ENCODE measurements around the gene CISTR. TPM values are rescaled to one million over a fixed set of nuclear protein-coding genes. Genes with fewer than 3 reads are reported as not detected.

The CISTR gene
- total RNA-seq, 4 donors from 2014 or later: not detected

DNA sequence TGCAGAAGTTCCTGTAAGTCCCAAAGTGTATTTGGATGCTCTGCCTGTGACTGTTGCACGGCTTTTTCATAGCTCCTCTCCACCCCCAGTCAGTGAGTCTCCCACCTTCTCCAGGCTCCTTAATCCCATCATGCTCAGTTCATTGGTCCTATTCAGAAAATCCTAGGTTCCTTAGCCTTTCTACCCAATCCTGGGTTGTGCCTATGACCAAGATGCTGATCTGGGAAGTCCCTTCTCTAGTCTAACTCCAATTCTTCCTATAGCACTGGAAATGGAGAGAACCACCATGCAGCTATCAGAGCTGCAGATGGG is 7.7 kb downstream of the CISTR start:
- Histone ChIP-seq H3K4me3 (no peak overlapping the region), H3K36me3 (no peaks in the 10 kb centered on the region), H3K27ac (no peak overlapping the region), H3K4me1 (peaks cover 5 to 20% (median 11%) of the 10 kb centered on the region in 4 donors), H3K9me3 (no peaks in the 10 kb centered on the region), H3K27me3 (peaks cover 92% of the 10 kb centered on the region)
- no peak for DNase-seq
- no peak for TF ChIP-seq CTCF (IDR thresholded peaks at IDR 0.05)
- no peak for TF ChIP-seq POLR2A (IDR thresholded peaks at IDR 0.05)
- TF ChIP-seq EP300 (IDR thresholded peaks at IDR 0.05; ENCODE audit: low read depth): no peak
- TF ChIP-seq POLR2AphosphoS5 (IDR thresholded peaks at IDR 0.05): no peak
- intact Hi-C loops (cut with DNase I; ENCODE audit: low total_unique reads) (no loop called here), in situ Hi-C loops (cut with MboI; ENCODE audit: low pct_ligation_motif_present in 1 of 4, low pct_unique_long_range_greater_than_20kb in 1 of 4, low sequenced_read_pairs in 3 of 4) (loop anchor here in 2 of 4 donors (5.0 kb wide), 1 partner anchor 42 kb away; no protein-coding TSS in a partner anchor)
- 88% methylated on average over 1 of the region's 1 CpG; no CpG with 5 or more reads in 1 of the 2 donors for WGBS, 2 donors (ENCODE audit: low coverage in 1 of 2)

- in situ Hi-C loops (cut with MboI; ENCODE audit: low pct_ligation_motif_present in 1 of 4, low pct_unique_long_range_greater_than_20kb in 1 of 4, low sequenced_read_pairs in 3 of 4): loop anchor here in 2 of 4 donors (5.0 kb wide), 1 partner anchor 41 kb away; no protein-coding TSS in a partner anchor
- DNase-seq: peak; percentile 49
- Histone ChIP-seq H3K27ac (no peak overlapping the region), H3K27me3 (peaks cover 92% of the 10 kb centered on the region), H3K4me1 (peaks cover 5 to 26% (median 16%) of the 10 kb centered on the region in 4 donors), H3K36me3 (no peaks in the 10 kb centered on the region), H3K9me3 (no peaks in the 10 kb centered on the region), H3K4me3 (no peak overlapping the region)
- 8 to 21% methylated on average over 10 to 16 of the region's 16 CpGs for WGBS, 2 donors (ENCODE audit: low coverage in 1 of 2)
- intact Hi-C loops (cut with DNase I; ENCODE audit: low total_unique reads): no loop called here
- peak; percentile 88 to 97 (median 95) for TF ChIP-seq CTCF (IDR thresholded peaks at IDR 0.05)
- no peak for TF ChIP-seq POLR2A (IDR thresholded peaks at IDR 0.05)
Observed at GRCh38 chr12:53743266-53744129, 8.3 kb downstream of the CISTR start.

DNA sequence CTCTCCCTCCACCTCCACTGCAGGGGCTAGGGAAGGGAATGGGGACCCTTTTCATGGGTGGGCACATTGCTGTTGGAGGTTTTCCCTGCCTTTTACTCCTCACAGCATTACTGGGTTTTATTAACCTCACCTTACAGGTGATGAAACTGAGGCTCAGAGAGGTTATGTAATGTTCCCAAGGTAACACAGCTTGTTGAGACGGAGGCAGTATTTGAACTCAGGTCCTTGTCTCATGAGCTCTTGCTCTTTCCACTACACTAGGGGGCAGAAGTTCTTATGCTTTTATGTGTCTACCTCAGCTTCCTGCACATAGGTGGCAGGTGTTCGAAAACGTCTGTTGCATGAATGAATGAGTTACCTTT is 11.7 kb downstream of the CISTR start:
- 46 to 57% methylated on average over 3 of the region's 3 CpGs for WGBS, 2 donors (ENCODE audit: low coverage in 1 of 2)
- TF ChIP-seq EP300 (IDR thresholded peaks at IDR 0.05; ENCODE audit: low read depth) (no peak), POLR2AphosphoS5 (IDR thresholded peaks at IDR 0.05) (no peak), POLR2A (IDR thresholded peaks at IDR 0.05) (no peak), CTCF (IDR thresholded peaks at IDR 0.05) (no peak)
- in situ Hi-C loops (cut with MboI; ENCODE audit: low pct_ligation_motif_present in 1 of 4, low pct_unique_long_range_greater_than_20kb in 1 of 4, low sequenced_read_pairs in 3 of 4) (loop anchor here in 2 of 4 donors (5.0 kb wide), 1 partner anchor 38 kb away; no protein-coding TSS in a partner anchor), intact Hi-C loops (cut with DNase I; ENCODE audit: low total_unique reads) (no loop called here)
- peaks cover 5 to 25% (median 18%) of the 10 kb centered on the region in 4 donors for H3K4me1 ChIP-seq
- no peak for DNase-seq
- H3K27me3 ChIP-seq: peaks cover 97% of the 10 kb centered on the region
- peak overlapping the region in 1 of 4 donors; percentile 17 for H3K4me3 ChIP-seq
- H3K36me3 ChIP-seq: no peaks in the 10 kb centered on the region
- H3K27ac ChIP-seq: no peak overlapping the region
- no peaks in the 10 kb centered on the region for H3K9me3 ChIP-seq

DNA sequence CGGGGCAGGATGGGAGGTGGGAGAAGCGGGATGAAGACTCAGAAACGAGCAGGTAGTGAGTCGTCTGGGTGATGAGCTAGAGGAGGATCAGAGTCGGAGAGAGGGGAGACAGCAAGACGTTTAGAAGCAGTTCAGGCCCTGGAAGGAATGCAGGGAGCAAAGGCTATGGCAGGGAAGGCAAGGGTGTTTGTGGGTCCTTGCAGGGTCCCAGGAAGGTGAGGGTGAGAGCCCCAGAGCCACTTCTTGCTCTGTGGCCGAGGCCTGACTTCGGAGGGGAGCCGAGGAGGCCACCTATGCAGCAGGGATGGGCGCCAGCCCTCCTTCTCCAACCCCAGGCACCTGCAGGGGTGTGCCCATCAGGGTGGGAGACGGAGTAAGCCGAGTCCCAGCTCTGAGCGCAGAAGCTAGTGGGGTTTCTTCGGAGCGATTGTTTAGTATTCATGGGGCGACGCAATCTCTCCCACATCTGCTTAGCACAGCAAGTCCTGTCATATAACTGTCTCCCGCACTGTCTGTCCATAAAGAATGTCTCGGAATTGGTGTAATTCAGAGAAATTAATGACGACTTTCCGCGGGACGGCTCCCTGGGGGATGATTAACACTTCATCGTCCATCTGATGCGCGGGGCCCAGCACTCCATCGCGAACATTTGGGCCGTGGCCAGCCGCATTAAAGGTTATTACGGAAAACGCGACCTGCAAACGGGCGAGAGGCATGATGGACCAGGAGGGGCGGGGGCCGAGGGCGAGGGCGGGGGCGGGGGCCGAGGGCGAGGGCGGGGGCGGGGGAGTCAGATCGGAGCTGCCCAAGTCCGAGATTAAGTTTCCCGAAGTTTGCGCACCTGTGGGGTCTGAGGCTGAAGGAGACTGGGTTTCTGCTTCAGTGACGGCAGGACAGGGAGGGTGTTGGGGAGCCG is 12.3 kb downstream of the CISTR start:
- no peak for DNase-seq
- peak overlapping the region in 1 of 4 donors; percentile 17 for H3K4me3 ChIP-seq
- H3K9me3 ChIP-seq: no peaks in the 10 kb centered on the region
- intact Hi-C loops (cut with DNase I; ENCODE audit: low total_unique reads): no loop called here
- in situ Hi-C loops (cut with MboI; ENCODE audit: low pct_ligation_motif_present in 1 of 4, low pct_unique_long_range_greater_than_20kb in 1 of 4, low sequenced_read_pairs in 3 of 4): loop anchor here in 2 of 4 donors (5.0 kb wide), 1 partner anchor 37 kb away; no protein-coding TSS in a partner anchor
- H3K36me3 ChIP-seq: no peaks in the 10 kb centered on the region
- H3K27ac ChIP-seq: no peak overlapping the region
- peaks cover 5 to 25% (median 18%) of the 10 kb centered on the region in 4 donors for H3K4me1 ChIP-seq
- WGBS, 2 donors (ENCODE audit: low coverage in 1 of 2): 4 to 8% methylated on average over 4 to 43 of the region's 50 CpGs
- H3K27me3 ChIP-seq: peaks cover 92% of the 10 kb centered on the region
- TF ChIP-seq CTCF (IDR thresholded peaks at IDR 0.05) (no peak), POLR2AphosphoS5 (IDR thresholded peaks at IDR 0.05) (no peak), EP300 (IDR thresholded peaks at IDR 0.05; ENCODE audit: low read depth) (no peak), POLR2A (IDR thresholded peaks at IDR 0.05) (no peak)
